Smooth muscle cell (in vitro differentiated cells): Measurements from ENCODE around the gene ZNHIT1. TPM values are rescaled to one million over a fixed set of nuclear protein-coding genes. Genes with fewer than 3 reads are reported as not detected.

Experiments
- DNase-seq: peaks from one replicate; lab custom pipeline; 2025; ENCODE audit not compliant: unreplicated experiment; lab: John Stamatoyannopoulos, UW
- H2AFZ ChIP-seq: fragments of 200-600 bp; sonication (generic); 2 replicates; pipeline ENCODE4 v1.6.0; 2016; ENCODE audit warnings: antibody characterized with exemption, low read depth, mild to moderate bottlenecking
- H3F3A ChIP-seq: fragments of 200-600 bp; sonication (generic); 2 replicates; pipeline ENCODE4 v1.6.0; 2017; ENCODE audit warnings: antibody characterized with exemption, low read depth
- H3K27ac ChIP-seq: fragments of 200-600 bp; sonication (generic); 2 replicates; pipeline ENCODE4 v1.5.1; 2016; ENCODE audit warnings: low read depth, mild to moderate bottlenecking
- H3K27me3 ChIP-seq: fragments of 200-600 bp; sonication (generic); 2 replicates; pipeline ENCODE4 v1.6.1; 2016; ENCODE audit warnings: low read depth, mild to moderate bottlenecking
- H3K36me3 ChIP-seq: fragments of 200-600 bp; sonication (generic); 2 replicates; pipeline ENCODE4 v1.5.1; 2016; ENCODE audit warnings: low read depth
- H3K4me1 ChIP-seq: fragments of 200-600 bp; sonication (generic); 2 replicates; pipeline ENCODE4 v1.5.1; 2016; ENCODE audit warnings: low read depth
- H3K4me2 ChIP-seq: fragments of 200-600 bp; sonication (generic); 2 replicates; pipeline ENCODE4 v1.6.0; 2016; ENCODE audit warnings: mild to moderate bottlenecking
- H3K4me3 ChIP-seq: fragments of 200-600 bp; sonication (generic); 2 replicates; pipeline ENCODE4 v1.5.1; 2016; ENCODE audit warnings: mild to moderate bottlenecking
- H3K79me2 ChIP-seq: fragments of 200-600 bp; sonication (generic); 2 replicates; pipeline ENCODE4 v1.6.0; 2016; ENCODE audit warnings: low read depth, mild to moderate bottlenecking
- H3K9ac ChIP-seq: fragments of 200-600 bp; sonication (generic); 2 replicates; pipeline ENCODE4 v1.6.0; 2016; ENCODE audit warnings: low read depth
- H3K9me3 ChIP-seq: fragments of 200-600 bp; sonication (generic); replicated peaks from 2 replicates; pipeline ENCODE4 v1.5.1; 2016; ENCODE audit warnings: low read depth
- H4K20me1 ChIP-seq: fragments of 200-600 bp; sonication (generic); 2 replicates; pipeline ENCODE4 v1.6.0; 2016; ENCODE audit warnings: low read depth
- CTCF ChIP-seq: fragments of 200-600 bp; sonication (generic); IDR thresholded peaks from 2 replicates; pipeline ENCODE4 v1.5.1; 2017; ENCODE audit warnings: borderline replicate concordance, mild to moderate bottlenecking, antibody characterized with exemption; ENCODE audit not compliant: insufficient read depth, poor library complexity, severe bottlenecking
- WGBS: methylation state at CpG from one replicate; pipeline ENCODE4 v1.1.7; 2016; ENCODE audit warnings: low lambda C conversion rate; 5-methylcytosine and 5-hydroxymethylcytosine counted together
- polyA plus RNA-seq: library from polyadenylated mRNA; unstranded; fragments of >200 nt; fragmentation: Nextera tagmentation; extraction: Ambion mirVana; gene quantifications from 2 replicates; pipeline ENCODE4 v1.2.1, GENCODE V29; 2016
- total RNA-seq: library from RNA; depleted of rRNA; stranded (reverse); fragments of >200 nt; gene quantifications from 2 replicates; pipeline ENCODE4 v1.2.3, GENCODE V29; 2014

The ZNHIT1 gene
- total and polyA plus RNA-seq, 2 experiments from 2014 or later, result 100 to 123 TPM

DNA sequence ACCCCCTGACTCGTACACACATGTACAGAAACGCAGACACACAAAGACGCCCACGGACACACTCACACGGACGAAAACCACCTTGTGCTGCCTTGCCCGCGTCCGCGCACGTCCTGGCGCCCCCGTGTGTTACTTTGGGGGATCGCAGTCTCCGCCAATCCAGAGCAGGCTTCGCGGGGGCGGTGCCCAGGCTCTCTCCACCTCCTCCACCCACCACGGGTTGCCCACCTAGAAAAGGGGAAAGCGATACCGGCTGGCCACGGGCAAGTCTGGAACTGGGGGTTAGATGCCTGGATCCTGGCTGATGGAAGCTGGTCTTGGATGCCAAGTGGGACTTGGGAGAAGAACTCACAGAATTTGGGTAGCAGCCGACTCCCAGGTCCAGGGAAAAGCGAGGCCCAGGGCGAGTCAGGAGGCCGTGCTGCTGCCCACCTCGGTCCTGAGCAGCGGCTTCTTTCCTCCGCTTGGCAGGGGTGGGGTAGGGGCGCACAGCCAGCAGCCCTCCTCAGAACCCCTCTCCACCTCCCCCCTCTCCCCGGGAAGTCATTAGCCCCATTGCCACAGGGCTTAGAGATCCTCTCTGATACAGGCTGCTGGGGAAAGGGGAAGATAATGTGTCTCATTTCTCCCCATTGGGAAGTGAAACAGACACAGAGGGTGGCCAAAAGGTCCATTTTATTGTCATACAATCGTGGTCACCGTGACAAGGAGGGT lies 48.0 kb upstream of the ZNHIT1 start:
- H3K9me3 ChIP-seq, result no peaks in the 10 kb centered on the region
- peaks cover 3% of the 10 kb centered on the region for H4K20me1 ChIP-seq
- WGBS, result 5% methylated on average over 32 of the region's 33 CpGs
- no peak overlapping the region for H3K4me3 ChIP-seq
- no peaks in the 10 kb centered on the region for H3K79me2 ChIP-seq
- no peak overlapping the region for H3K27ac ChIP-seq
- H3K27me3 ChIP-seq, result peaks cover 72% of the 10 kb centered on the region
- no peak overlapping the region for H2AFZ ChIP-seq
- no peak overlapping the region for H3K9ac ChIP-seq
- H3F3A ChIP-seq, result peaks cover 10% of the 10 kb centered on the region
- DNase-seq, result peak; percentile 52
- peak overlapping the region; percentile 30 for H3K4me2 ChIP-seq
- peak; percentile 80 for TF ChIP-seq CTCF
- peaks cover 39% of the 10 kb centered on the region for H3K4me1 ChIP-seq
- no peaks in the 10 kb centered on the region for H3K36me3 ChIP-seq

DNA sequence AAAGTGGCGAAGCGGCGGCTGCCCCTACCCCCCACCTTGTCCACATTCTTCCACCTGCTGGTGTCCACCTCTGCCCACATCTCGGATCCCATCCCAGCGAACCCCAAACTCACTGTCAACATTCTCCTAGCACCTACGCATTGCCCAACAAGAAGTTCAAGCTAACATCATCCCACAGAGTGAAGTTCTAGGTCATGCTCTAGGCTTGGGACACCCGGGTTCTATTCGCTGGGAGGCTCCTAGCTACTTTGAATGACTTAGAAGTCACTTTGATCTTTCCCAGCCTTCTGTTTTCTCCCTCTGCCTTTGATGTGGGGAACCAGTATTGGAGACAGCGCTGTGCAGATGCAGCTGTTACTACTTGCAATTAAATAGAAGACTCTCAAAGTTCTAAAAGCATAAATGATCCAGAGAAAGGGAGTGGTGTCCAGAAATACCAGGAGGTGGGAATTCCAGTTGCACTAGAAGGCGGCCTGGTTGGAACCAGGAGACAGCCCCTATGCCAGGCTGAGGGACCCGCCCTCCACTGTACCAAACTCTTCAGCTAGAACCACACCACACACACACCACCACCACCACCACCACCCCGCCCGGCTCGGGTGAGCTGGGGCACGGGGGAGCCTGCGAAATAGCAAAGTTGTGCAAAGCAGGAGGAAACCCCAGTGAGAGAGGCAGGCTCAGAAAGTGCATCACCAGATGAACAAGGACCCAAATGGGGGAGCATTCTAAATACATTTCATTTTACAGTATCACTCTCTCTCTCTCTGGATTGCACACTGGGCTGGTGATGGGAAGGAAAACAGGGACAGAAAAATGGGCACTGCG lies 47.1 kb upstream of the ZNHIT1 start:
- peaks cover 10% of the 10 kb centered on the region for H3F3A ChIP-seq
- peaks cover 77% of the 10 kb centered on the region for H3K27me3 ChIP-seq
- no peaks in the 10 kb centered on the region for H3K36me3 ChIP-seq
- H3K79me2 ChIP-seq, result no peaks in the 10 kb centered on the region
- no peak overlapping the region for H3K9ac ChIP-seq
- H3K4me2 ChIP-seq, result no peak overlapping the region
- no peak for DNase-seq
- no peak overlapping the region for H3K4me3 ChIP-seq
- H3K27ac ChIP-seq, result no peak overlapping the region
- H2AFZ ChIP-seq, result no peak overlapping the region
- peak; percentile 2 for TF ChIP-seq CTCF
- H3K9me3 ChIP-seq, result no peaks in the 10 kb centered on the region
- no peaks in the 10 kb centered on the region for H4K20me1 ChIP-seq
- peaks cover 33% of the 10 kb centered on the region for H3K4me1 ChIP-seq
- 8% methylated on average over 17 of the region's 17 CpGs for WGBS

DNA sequence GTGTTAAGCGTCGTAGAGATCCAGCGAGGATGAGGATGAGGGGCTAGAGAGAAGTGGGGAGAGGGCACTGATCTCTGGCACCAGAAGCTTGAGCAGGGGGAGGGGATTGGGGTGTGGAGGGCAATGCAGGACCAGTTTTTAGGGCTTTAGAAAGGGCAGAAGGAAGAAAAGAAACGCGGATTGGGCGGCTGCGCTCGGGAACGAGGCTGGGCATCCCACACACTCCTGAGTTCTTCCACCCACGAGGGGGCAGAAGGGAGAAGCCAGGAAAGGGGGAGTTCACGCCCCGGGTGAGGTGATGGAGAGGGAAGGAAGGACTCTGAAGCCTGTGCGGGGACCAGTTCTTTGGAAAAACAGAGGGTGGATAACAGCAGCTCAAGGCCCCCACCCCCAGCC lies 46.5 kb upstream of the ZNHIT1 start:
- Histone ChIP-seq H3K36me3 (no peaks in the 10 kb centered on the region), H3K4me2 (no peak overlapping the region), H3K4me1 (peaks cover 27% of the 10 kb centered on the region), H3K27ac (no peak overlapping the region), H3K27me3 (peaks cover 77% of the 10 kb centered on the region), H4K20me1 (no peaks in the 10 kb centered on the region), H3F3A (peaks cover 10% of the 10 kb centered on the region), H2AFZ (no peak overlapping the region), H3K79me2 (no peaks in the 10 kb centered on the region), H3K4me3 (no peak overlapping the region), H3K9ac (no peak overlapping the region), H3K9me3 (no peaks in the 10 kb centered on the region)
- no peak for TF ChIP-seq CTCF
- WGBS, result 13% methylated on average over 13 of the region's 13 CpGs
- no peak for DNase-seq
